ENCODE measurements around the gene ADGRL3.

DNA sequence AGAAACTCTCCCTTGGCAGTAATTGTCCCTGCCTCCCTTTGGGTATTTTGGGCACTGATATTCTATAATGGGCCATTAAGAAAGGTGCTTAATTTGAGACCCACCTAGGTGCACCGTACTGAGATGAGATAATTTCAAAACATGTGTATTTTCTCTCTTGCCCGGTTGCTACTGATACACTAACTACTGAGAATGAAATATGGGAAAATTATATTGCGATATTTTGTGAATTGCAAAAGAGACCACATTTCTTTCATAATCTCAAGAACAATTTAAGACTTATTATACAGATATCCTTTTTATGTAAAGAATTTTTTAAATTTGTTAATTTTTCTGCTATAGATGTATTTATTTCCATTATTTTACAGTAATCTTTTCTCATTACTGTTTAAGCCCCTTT is 284.9 kb downstream of the ADGRL3 start:
- no peak for TF ChIP-seq POLR2A (IDR thresholded peaks at IDR 0.05)
- TF ChIP-seq, protein P1, sequence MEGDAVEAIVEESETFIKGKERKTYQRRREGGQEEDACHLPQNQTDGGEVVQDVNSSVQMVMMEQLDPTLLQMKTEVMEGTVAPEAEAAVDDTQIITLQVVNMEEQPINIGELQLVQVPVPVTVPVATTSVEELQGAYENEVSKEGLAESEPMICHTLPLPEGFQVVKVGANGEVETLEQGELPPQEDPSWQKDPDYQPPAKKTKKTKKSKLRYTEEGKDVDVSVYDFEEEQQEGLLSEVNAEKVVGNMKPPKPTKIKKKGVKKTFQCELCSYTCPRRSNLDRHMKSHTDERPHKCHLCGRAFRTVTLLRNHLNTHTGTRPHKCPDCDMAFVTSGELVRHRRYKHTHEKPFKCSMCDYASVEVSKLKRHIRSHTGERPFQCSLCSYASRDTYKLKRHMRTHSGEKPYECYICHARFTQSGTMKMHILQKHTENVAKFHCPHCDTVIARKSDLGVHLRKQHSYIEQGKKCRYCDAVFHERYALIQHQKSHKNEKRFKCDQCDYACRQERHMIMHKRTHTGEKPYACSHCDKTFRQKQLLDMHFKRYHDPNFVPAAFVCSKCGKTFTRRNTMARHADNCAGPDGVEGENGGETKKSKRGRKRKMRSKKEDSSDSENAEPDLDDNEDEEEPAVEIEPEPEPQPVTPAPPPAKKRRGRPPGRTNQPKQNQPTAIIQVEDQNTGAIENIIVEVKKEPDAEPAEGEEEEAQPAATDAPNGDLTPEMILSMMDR (IDR thresholded peaks at IDR 0.05) = no peak
